NCI-H2196 treated with DMSO at 0.1 percent for 48 hours (cell line): ENCODE results near the gene DLG2.
"Not testable (repeated sequence)": the region's sequence is repeated elsewhere in the genome, so short reads cannot be mapped to it uniquely, and the experiment has no call there.

Source experiments
- DNase-seq: peaks from one replicate; lab custom pipeline; 2025; ENCODE audit not compliant: unreplicated experiment; lab: John Stamatoyannopoulos, UW

The DLG2 gene

DNA sequence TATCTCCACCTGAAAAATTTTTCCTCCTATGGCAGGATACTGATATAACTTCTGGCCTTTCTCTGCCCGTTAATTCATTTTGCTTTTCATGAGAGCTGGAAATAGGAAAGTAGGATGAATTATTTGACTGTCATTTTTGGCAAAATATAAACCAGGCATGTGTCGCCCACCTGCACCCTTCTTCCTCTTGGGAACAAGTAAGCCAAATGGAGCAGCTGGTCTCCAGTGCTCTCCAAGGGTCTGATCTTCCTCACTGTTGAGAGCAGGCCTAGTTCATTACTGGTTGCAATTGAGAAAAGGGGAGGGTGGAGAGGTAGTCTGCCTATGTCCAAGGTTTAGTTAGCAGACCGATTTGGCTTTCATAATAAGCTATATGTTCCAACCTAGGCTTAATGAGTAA, 582.2 kb downstream of the DLG2 start:
- DNase-seq = no peak

DNA sequence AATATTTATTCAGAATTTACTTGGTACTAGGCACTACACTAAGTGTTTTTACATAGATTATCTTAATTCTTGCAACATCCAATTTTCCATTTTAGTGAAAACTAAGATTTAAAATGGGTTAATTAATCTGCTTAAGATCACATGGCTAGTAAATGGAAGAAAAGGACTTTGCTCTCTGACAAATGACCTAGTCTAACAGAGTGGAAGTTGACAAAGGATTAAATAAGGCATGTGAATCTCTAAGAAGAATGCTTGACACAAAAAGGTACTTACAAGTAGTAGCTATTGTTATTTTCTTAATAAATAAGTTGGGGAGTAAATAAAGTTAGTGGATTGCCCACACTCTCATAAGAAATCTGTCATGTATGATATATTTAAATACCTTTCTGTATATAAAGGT, 584.8 kb downstream of the DLG2 start:
- DNase-seq = no peak

DNA sequence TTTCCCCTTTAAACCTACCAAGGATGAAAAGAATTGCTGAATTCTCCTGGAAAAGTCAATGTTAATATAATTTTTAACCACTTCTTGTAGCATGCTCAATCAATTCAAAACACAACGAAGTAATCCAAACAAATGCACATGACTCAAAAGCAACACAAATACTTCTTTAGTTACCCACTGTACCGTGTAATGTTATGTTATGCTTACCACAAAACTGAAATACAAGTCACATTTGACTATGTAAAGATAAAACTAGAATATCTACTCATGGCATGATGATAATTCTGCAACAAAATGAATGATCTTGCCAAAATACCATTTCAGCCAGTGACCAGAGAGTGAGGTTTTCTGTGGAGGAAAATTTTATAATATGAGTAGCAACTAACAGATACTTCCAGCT, 587.0 kb downstream of the DLG2 start:
- no peak for DNase-seq

DNA sequence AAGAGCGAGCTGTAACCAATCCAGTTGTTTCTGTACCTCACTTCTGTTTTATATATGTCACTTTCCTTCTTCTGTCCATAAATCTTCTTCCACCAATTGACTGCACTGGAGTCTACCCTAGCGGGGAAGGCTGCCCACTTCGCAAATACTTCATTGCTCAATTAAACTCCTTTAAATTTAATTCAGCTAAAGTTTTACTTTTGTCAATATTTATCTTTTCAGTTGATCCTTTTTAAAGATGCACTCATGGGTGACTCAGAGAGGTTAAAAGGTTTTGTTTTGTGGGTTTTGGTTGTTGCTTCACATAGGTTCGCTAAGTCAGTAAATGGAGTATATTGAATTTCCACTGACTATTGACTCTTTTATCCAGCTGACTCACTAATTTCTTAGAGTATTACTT, 597.2 kb downstream of the DLG2 start:
- DNase-seq = no peak

DNA sequence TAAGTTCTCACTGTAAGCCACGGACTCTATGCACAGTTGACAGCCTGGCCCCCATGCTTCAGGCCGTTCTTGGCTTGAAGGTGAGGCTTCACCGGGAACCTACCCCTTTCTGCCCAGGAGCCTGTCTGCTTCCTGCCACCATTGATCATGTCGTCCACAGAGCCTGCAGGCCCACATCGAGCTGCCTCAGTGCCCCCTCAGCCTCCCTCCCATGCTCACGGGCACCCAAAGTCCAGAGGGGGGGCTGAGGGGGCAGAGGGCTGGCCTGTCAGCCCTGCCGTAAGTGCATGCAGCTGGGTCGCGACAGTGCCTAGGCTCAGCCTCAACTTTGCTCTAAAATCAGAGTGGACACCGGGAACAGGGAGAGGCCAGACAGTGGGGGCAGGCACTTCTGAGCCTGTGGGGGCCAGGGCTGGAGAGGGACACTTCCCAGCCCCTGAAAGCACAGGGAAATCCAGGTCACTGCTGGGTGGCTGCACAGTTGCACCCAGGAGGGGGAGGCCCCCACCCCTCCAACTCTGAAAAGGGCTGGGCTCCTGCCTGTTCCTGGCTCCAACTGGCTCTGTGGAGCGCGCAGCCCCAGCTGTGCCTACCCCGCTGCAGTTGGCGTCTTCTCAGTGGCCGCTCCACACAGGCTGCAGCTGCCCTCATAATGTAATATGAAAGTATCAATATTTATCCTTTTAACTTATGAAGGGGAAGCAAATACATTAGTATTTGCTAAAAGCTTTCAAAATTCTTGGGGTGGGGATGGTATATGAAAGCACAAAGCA, 598.6 kb downstream of the DLG2 start:
- DNase-seq = no peak

DNA sequence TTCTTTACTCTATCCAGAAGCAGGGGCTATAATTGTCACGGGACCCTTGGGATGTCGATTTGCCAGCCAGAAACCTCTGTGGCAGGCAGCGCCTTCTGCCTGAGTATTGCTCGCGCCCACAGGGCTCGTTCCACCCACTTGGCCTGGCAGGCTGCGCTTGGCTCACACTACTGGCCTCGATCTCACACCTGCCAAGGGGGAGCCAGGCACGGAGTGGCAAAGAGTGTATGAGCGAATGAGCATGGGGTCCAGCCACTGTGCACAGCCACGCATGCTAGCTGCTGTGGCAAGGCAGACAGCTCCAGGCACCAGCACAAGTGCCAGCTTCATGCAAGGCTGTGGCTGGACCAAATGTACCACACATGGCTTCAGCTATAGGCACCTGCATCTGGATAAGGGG, 599.8 kb downstream of the DLG2 start:
- no peak for DNase-seq

DNA sequence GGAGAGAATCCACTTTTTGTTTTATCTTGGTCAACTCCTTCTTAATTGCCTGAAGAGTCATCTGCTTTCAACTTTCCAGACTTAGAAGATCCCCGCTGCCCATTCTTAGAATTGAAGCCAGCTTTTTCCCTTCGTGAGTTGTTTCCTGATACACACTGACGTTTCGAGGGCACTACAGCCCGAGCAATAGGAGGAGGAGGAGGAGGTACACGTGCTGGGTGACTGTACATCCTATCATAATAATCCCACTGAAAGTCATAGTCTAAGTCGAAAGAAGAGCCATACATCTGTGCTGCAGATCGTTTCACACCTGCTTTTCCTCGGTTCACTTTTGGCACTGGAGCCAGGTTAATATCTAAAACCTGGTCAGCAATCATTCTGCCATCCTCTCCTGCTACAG, 606.1 kb downstream of the DLG2 start:
- no peak for DNase-seq

DNA sequence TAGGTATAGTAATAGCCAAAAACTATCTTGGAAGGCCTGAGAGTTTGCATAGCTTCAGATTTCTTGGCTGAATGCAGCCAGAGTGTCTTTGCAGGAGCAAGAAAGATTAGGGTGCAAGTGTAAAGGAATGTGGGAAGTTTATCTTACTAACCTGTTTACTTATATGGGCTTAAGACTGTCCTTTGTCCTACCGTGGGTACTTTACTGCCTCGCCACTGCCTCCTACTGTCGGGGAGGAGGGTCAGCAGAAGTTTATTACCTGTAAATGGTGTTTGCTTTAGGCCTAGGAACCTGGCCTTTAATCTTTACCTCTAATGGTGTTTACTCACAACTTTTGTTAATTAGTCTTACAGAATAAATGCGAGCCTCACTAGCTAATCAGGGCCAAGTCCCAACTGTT, 633.8 kb downstream of the DLG2 start:
- no peak for DNase-seq

DNA sequence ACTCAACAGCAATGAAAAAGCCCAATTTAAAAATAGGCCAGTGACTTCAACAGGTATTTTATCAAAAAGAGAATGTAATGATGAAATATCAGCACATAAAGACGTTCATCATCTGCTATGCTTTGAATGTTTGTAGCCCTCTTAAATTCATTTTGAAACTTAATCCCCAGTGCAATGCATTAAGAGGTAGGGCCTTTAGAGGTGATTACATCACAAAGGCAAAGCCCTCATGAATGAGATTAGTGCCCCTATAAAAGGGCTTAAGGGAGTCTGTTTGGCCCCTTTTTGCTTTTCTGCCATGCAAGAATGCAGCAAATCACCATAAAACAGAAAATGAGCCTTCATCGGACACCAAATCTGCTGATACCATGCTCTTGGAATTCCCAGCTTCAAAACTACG, 637.0 kb downstream of the DLG2 start:
- DNase-seq = no peak

DNA sequence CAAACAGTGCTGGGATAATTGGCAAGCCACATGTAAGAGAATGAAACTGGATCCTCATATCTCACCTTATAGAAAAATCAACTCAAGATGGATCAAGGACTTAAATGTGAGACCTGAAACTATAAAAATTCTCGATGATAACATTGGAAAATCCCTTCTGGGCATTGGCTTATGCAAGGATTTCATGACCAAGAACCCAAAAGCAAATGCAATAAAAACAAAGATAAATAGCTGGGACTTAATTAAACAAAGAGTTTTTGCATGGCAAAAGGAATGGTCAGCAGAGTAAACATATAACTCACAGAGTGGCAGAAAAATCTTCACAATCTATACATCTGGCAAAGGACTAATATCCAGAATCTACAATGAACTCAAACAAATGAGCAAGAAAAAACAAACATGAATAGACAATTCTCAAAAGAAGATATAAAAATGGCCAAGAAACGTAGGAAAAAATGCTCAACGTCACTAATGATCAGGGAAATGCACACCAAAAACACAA, 639.4 kb downstream of the DLG2 start:
- DNase-seq = not testable (repeated sequence)

DNA sequence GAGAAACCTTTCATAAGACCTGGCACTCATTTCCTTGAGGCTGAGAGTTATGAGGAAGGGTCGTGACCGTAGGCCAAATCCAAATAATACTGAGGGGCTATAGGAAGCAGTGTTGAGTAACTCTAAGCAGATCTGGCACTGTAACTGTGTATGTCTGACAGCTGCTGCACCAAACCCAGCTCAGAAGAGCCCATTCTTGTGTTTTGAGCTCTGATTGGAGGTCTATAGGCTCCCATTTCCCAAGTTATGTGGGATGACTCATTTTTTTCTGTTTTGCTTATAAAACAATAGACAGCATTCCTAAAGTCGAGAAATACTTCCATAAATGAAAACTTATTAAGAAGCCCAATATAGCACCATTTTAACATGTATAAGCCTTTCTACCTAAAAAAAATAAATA, 645.8 kb downstream of the DLG2 start:
- DNase-seq = no peak

DNA sequence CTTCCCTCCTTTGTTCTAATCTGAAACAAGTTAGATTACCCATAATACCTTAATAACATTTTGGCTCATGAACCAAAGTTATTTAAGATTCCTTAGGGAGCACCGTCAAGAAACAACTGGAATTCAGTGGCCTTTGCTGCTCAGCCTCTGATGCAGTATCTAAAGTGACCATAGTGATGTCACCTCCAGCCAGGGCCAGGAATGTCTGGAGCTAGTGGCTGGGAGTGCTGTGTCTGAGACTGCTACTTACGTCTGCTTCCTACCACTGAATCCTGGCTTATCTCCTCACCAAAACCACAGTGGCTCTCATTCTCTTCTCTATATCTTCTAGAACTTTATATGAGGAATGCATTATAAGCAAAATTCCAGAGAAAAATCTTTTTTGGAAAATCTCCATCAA, 658.0 kb downstream of the DLG2 start:
- no peak for DNase-seq

DNA sequence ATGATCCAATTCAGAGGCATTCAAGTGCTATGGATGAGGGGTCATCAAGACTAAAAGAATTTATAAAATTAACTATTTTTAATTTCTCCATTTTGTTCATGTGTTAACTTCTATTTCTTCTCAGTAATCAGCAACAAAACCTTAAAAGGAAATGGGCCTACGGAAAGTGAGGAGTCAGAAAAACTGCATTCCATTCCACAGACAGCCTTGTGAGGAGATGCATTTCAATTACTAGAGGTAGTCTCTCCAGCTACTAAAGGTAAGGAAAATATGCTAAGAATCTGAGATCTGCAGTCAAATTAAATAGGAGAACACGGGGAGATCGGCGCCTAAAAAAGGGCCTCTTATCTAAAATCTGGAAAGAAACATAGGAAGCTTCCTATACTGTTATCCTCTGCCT, 661.7 kb downstream of the DLG2 start:
- no peak for DNase-seq

DNA sequence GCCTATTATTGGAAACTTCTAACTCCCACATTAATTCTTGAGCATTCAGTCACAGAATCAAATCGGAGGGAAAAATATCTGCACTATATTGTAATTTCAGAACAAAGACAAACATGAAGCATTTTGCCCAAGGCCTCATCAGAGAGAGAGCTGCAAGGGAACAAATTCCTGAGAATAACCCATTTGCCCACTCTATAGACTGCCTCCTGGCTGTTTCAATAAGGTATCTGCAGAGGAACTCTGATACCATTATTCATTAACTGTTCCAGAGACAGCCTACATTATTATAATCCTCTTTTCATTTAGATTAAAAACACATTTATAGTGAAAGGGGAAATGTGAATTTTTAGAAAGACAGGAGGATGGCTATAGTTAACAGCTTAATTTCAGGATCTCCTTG, 663.9 kb downstream of the DLG2 start:
- no peak for DNase-seq

DNA sequence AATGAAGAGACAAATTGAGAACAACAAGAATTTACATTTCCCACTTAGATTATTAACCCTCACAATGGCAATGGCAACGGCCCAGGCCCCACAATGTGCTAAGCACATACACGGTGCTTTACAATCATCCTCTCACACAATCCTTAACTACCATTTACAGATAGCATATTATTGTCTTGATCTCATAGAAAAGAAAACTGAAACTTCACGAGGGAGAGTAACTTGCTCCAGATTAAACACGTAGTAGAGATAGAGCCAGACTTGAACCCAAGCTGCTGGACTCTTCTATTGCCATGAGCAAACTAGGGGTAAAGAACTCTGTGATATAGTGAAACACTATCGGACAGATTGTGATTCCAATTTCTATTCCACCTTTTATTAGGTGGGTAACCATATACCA, 665.1 kb downstream of the DLG2 start:
- no peak for DNase-seq

DNA sequence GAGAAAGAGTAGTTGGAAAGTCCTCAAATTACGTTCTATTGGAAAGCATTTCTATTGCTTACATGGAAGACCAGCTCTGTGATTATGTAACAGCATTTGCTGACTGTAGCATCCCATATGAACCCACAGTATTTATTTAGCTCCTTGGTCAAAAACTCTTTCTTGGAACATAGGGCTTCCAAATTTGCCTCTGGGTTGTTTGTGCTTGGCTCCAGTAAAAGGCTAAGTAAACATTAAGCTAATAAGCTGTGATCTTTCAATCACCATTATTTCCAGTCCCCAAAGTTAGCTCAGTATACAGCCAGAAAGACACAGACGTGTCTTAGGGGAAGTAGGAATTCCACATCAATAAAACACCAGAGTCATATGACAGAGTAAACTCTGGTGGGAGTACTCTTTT, 668.8 kb downstream of the DLG2 start:
- no peak for DNase-seq

DNA sequence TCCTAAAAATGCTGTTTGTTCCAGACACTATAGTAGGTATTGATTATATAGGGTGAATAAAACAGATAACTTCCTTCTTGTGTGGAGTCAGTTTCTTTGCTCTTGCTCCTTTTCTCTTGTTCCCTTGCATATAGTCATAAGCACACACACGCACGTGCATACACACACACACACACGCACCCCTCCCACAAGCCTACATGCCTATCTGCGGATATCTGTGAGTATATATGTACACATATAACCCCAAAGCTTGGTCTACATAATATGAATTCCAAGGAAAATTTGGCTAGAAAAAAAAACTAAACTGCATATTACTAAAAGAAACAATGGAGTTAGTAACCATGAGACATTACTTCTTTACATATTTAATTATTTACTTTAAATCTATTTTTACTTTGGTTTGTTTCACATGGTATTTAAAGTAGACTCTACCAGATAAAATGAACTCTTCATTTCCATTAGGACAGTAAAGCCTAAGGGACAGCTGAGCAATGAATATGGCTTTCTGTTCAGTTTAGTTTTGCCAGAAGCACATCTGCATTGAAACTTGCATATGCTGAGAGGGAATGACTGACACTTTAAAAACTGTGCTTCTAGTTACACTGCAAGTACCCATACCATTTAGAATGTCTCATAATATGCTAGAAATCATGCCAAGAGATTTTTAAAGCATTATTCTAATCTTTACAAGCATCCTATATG, 676.4 kb downstream of the DLG2 start:
- DNase-seq = no peak

DNA sequence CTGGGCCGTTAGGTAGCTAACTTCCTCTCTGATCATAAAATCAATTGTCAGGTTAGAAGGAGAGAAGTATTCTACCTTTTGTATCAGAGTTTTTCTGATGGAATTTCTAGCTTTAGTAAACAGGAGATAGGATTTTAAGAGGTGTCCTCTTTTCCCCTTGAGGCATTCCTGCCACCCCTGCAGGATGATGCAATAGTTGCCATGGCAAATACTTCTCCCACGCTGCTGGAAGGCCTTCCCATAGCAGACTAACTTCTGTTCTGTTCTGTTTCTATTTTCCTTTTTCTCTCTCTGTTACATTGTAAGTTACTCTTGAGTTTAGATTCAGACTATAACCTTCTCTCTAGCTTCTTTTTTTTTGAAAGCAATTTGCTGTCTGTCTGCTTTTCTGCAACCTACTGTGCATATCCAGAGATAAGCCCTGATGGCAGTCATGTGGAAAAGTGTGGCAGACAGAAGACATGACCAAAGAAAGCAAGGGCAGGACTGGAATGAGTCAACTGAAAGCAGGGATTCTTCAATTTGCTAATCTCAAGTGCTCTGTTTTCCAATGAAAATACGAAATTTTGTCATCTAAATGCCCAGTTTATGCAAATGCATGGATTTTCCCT, 679.1 kb downstream of the DLG2 start:
- no peak for DNase-seq

DNA sequence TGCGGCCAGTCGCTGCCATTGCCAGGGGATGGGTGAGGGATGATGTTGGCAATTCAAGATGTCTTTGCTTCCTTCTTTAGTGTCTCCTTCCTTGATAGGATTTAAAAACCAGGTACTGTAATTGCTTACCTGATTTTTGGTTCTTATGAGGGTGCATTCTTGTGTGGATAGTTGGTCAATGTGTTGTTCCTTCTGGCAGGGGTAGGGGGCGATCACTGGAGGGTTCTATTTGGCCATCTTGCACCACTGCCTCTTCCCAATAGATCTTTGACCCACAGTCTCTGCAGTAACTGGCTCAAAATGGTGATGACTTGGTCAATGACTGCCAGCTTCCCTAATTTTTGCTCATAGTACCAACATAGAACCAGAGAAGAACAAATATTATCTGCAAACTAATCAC, 680.1 kb downstream of the DLG2 start:
- no peak for DNase-seq

DNA sequence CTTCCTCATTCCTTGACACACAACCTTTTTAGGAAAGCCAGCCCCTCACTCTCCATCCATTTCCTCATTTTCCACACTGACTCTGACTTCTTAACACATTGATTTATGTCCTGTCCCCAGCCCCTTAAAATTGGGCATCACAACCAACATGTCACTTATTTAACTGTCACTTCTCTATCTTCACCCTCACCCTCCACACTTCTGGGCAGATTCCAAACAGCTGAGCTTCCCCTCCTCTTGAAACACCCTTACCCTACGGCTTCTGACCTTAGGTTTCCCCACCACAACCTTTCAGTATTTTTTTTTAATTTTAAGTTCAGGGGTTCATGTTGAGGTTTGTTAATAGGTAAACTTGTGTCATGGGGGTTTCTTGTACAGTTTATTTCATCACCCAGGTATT, 696.3 kb downstream of the DLG2 start:
- no peak for DNase-seq

DNA sequence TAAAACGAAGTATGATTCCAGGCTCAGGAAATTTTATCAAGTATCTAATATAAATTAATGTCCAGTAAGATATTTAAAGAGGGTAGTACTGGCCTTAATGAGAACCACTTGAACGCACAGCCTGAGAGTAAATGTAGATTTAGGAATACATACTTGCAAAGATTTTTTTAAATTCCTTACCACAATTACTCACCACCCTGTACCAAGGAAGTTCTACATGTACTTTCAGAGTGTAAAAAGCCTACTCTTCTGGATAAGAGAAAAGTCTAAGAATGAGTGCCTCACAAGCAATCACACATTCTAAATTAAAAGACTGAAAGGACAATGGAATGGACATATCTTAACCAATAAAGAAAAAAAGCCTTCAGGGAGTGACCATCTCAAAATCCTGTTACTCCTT, 697.4 kb downstream of the DLG2 start:
- no peak for DNase-seq

DNA sequence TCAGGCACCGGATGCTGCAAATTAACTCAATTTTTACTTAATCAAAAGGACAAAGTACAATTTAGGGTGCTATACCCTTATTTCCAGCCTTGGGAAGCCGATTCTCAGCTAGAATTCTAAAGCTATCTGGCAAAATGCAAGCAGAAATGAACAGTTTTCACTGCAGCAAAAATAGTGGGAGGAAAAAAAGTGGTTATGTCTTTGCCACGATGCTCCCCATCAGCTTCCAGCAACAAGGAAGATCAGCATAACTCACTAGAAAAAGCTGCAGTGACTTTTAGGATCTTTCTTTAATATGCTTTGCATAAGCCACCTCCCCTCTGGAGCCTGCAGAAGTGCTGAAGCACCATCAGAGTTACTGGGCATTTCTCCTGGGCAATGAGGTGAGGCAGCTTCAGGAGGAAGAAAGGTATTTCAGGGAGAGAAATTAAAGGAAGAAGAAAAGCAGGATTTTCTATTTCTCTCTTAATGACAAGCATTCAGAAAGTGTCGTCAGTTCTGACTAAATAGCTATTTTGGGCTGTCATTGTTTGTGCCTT, 702.9 kb downstream of the DLG2 start:
- DNase-seq = no peak
